Lung microvascular endothelial cell (primary cell): ENCODE results near the gene ZNF829. TPM values are rescaled to one million over a fixed set of nuclear protein-coding genes. Genes with fewer than 3 reads are reported as not detected.

Experiments
- DNase-seq, 2 donors: peaks; one replicate each; pipeline versions ENCODE4 v3.0.0 to v3.0.0-alpha.2; 2010; ENCODE audit warnings: low read depth in 2 of 2
- total RNA-seq: library from RNA; depleted of rRNA; stranded (reverse); fragments of >200 nt; gene quantifications from 2 replicates; pipeline ENCODE4 v1.2.1, GENCODE V29; 2014

Gene ZNF829
- 1.1 and 1.4 TPM in 2 replicates for total RNA-seq

- DNase-seq, result peak; percentile 89 to 91
Observed at GRCh38 chr19:36915992-36916830, at the start of gene ZNF829, which contains the start of gene ZNF568. Gene ZNF829 (minus strand): TSS chr19:36916291. CDS start chr19:36915167, 1,124 bp downstream. Gene ZNF568 (plus strand): TSS chr19:36916332. CDS start chr19:36922771, 6,439 bp downstream.

- peak in 1 of 2 donors; percentile 12 for DNase-seq
Observed at GRCh38 chr19:36963280-36963679, 47.2 kb upstream of the ZNF829 start.

GRCh38 chr19:36962346-36962745 lies 46.3 kb upstream of the ZNF829 start:
- no peak for DNase-seq

GRCh38 chr19:36950335-36951119 lies 34.4 kb upstream of the ZNF829 start:
- no peak for DNase-seq

- peak in 1 of 2 donors; percentile 4 for DNase-seq
Observed at GRCh38 chr19:36939153-36939552, 23.1 kb upstream of the ZNF829 start.

GRCh38 chr19:36931684-36932083 lies 15.6 kb upstream of the ZNF829 start:
- no peak for DNase-seq

GRCh38 chr19:36918090-36918489 lies 2.0 kb upstream of the ZNF829 start:
- no peak for DNase-seq

GRCh38 chr19:36916991-36917390 lies 900 bp upstream of the ZNF829 start:
- DNase-seq, result peak; percentile 21 to 55

- DNase-seq, result no peak
Observed at GRCh38 chr19:36898422-36898821, 17.7 kb downstream of the ZNF829 start.

GRCh38 chr19:36894849-36895383 lies 21.2 kb downstream of the ZNF829 start:
- DNase-seq, result no peak

GRCh38 chr19:36891768-36892357 lies 24.2 kb downstream of the ZNF829 start:
- no peak for DNase-seq

- peak in 1 of 2 donors; percentile 2 for DNase-seq
Observed at GRCh38 chr19:36876993-36877938, 38.8 kb downstream of the ZNF829 start.

GRCh38 chr19:36851898-36852297 lies 64.2 kb downstream of the ZNF829 start:
- DNase-seq, result no peak

GRCh38 chr19:36850559-36851442 lies 65.3 kb downstream of the ZNF829 start, which contains the start of gene ZNF345:
Gene ZNF345 (plus strand): TSS chr19:36850876. CDS start chr19:36876831, 25,955 bp downstream.
- peak; percentile 96 for DNase-seq

GRCh38 chr19:36849701-36850558 lies 66.2 kb downstream of the ZNF829 start:
- DNase-seq, result peak; percentile 93 to 94

GRCh38 chr19:36847968-36848367 lies 68.1 kb downstream of the ZNF829 start:
- DNase-seq, result no peak

GRCh38 chr19:36838784-36839324 lies 77.2 kb downstream of the ZNF829 start:
- no peak for DNase-seq
